NCI-H2081 (cell line): ENCODE results near the gene NFIA.
"Not testable (repeated sequence)": the region's sequence is repeated elsewhere in the genome, so short reads cannot be mapped to it uniquely, and the experiment has no call there.

Experiments
- DNase-seq, 2 experiments: peaks; one replicate each; lab custom pipeline; 2025; lab: John Stamatoyannopoulos, UW

The NFIA gene

DNA sequence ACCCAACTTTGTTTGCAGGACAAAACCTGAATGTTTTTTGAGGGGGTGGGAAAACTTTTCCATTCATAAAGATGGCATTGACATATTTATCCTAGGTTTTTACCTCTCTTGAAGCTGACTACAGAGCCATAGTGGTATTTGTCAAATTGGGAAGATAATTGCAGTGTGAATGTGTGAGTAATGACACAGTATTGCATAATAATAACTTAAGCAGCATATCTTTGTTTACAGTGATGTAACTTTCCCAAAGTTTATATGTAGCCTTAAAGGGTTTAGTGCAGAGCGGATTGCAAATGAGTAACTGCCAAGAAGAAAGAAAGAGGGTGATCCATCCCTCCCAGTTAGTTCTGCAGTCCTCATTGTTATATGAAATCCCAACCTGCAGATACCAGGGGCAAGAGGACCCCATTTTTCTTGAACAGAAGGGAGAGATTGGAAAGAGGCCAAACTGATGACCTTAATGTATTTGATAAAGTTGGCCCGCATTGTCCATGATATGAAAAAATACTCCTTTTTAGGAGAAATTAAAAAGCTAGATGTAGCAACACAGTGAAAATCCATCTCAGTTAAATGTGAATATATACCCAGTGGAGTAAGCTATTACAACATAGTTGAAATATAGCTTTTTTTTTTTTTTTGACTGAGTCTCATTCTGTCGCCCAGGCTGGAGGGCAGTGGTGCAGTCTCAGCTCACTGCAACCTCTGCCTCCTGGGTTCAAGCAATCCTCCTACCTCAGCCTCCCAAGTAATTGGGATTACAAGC, 23.7 kb upstream of the NFIA start:
- DNase-seq, result no peak

DNA sequence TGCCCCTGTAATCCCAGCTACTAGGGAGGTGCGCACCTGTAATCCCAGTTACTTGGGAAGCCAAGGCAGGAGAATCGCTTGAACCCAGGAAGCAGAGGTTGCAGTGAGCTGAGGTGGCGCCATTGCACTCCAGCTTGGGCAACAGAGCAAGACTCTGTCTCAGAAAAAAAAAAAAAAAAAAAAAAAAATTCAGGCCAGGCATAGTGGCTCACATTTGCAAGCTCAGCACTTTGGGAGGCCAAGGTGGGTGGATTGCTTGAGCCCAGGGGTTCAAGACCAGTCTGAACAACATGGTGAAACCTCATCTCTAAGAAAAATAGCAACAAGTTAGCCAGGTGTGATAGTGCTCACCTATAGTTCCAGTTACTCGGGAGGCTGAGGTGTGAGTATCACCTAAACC, 20.8 kb upstream of the NFIA start:
- not testable (repeated sequence) for DNase-seq

DNA sequence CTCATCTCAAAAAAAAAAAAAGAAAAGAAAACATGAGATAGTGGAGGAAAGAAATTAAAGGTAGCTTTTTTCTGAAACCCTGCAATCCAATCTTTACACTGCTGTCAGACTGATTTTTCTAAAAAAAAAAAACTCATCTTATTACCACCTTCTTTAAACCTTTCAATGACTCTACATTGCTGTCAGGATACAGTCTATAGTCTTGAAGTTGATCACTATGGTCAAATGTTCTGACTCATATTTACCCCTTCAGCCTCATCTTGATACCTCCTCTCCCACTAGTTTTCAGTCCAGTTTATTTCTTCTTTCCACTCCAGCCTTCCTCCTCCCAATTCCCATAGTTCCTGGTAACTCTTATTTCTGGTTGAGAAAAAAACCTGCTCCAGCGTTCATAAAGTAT, 17.7 kb upstream of the NFIA start:
- DNase-seq, result no peak

DNA sequence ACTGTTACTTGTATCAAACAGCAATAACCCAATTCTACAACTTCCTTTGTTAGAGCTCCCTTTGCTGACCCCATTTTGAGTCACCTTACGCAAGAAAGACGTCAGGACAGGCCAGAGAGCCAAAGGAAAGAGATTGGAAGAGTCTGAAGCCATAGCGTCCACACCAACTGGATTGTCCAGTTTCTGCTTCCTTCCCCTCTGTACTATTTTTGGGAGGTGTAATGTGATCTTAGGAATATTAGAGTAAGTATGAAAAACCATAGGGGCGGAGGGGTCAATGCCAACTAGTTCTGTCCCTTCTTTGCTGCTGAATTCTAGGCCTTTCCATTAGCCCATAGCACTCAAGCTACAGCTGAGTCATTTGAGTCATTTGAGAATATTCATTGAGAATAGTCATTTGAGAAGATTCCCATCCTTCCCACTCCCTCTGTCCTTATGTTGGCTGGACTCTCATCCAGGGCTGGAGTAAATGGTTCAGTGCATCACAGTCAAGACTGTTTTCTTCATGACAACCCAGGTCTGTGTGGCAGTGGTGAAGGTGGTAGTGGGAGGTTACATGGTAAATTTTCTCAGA, 14.8 kb upstream of the NFIA start:
- no peak for DNase-seq

DNA sequence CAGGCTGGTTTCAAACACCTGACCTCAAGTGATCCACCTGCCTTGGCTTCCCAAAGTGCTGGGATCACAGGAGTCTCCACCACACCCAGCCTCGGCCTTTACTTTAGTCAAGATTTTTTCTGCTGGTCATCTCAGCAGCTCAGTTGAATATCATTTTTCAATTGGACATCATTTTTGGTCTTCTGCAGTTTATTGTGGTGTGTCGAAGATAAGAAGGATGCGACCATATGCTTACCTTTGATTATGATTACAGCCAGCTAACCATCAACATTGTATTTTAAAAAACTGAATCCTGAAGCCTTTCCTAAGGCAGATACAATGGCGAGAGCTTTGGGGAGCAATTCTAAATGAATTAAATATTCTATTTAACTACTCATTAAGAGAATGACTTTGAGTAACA, 12.3 kb upstream of the NFIA start:
- DNase-seq, result no peak

DNA sequence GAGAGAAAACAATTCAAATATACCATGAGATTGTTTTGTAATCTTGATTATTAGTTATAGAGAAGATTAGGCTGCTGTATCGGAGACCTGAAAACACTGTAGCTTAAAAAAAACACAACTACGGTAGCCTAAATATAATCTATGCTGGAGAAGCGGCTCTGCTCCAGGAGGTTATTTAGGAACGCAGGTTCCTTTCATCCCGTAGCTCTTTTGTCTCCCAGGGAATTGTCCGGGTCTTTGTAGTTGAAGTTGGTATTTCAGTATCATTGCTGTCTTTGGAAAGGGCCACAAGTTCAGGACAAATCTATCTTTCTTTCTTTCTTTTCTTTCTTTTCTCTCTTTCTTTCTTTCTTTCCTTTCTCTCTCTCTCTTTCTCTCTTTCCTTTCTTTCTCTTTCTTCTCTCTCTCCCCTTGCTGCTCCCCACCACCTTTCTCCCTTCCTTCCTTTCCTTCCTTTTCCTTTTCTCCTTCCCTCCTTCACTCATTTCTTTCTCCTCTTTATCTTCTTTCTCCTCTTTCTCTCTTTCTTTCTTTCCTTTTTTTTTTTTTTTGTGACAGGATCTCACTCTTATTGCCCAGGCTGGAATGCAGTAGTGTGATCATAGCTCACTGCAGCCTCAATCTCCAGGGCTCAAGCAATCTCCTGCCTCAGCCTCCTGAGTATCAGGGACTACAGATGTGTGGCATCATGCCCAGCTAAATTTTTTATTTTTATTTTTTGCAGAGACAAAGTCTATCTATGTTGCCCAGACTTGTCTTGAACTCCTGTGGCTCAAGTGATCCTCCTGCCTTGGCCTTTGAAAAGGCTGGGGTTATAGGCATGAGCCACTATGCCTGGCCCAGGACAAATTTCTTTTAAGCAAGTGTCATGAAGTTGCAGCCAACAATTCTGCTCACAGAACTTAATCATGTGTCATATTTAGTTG, 10.9 kb upstream of the NFIA start:
- DNase-seq, result no peak

DNA sequence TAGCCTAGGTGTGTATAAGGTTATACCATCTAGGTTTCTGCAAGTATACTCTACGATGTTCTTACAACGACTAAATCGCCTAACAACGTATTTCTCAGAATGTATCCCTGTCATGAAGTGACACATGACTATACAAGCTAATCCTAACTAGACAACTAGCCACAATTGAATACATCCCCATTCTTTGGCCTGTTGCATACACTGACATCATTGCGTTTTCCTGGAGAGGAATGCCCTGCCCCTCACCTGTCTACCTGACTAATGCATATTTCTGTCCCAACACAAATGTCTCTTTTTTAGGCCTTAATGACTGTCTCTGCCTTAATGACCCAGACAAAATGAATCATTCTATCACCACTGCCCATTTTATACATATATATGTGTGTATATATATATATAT, 8.5 kb upstream of the NFIA start:
- no peak for DNase-seq

DNA sequence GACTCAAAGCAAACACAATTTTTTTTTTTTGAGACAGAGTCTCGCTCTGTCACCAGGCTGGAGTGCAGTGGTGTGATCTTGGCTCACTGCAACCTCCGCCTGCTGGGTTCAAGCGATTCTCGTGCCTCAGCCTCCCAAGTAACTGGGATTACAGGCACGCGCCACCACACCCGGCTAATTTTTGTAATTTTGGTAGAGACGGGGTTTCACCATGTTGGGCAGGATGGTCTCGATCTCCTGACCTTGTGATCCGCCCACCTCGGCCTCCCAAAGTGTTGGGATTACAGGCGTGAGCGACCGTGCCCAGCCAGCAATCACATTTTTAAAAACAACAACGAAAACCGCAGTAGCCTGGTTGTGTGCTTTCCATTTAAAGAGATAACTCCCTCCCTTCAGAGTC, 6.5 kb upstream of the NFIA start:
- not testable (repeated sequence) for DNase-seq

DNA sequence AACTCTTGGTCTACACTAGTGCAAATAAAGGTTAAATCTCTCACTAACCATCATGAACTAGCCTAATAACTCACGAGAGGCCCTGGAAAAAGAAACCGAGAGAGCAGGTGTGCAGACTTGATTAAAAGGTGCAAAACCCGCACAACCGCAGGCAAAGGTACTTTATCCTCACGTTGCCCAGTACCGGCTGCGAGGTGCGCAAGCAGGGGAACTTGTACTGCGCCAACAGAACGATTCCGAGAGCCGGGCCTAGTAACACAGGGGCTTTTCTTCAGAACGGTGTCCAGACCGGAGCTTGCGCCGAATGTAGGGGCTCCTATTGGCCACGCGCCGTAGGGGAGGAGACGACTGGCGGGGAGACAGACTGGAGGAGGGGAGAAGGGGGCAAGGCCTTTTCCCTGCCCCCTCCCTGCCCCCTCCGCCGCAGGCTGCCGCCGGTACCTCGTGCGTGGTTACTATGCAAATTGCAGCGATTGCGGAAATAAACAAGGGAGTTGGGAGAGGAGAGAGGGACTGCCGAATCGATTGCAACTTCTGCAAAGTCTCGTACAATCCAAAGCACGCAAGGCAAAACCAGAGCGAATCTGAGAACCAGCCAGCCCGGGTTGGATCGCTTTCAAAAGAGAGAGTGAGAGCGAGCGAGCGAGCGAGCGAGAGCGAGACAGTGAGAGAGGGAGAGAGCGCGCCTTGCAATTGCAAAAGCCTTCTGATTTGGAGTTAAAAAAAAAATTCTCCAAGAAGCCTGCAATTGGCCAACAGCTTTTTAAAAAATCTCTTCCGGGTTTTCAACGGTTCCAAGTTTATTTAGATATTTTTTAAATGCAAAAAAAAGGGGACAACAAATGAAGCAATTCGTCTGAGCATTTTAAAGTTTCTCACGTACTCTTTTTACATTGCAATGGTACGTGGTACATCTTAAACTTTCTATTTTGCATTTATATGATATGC, 5.4 kb upstream of the NFIA start:
- peak; percentile 93 to 96 for DNase-seq

DNA sequence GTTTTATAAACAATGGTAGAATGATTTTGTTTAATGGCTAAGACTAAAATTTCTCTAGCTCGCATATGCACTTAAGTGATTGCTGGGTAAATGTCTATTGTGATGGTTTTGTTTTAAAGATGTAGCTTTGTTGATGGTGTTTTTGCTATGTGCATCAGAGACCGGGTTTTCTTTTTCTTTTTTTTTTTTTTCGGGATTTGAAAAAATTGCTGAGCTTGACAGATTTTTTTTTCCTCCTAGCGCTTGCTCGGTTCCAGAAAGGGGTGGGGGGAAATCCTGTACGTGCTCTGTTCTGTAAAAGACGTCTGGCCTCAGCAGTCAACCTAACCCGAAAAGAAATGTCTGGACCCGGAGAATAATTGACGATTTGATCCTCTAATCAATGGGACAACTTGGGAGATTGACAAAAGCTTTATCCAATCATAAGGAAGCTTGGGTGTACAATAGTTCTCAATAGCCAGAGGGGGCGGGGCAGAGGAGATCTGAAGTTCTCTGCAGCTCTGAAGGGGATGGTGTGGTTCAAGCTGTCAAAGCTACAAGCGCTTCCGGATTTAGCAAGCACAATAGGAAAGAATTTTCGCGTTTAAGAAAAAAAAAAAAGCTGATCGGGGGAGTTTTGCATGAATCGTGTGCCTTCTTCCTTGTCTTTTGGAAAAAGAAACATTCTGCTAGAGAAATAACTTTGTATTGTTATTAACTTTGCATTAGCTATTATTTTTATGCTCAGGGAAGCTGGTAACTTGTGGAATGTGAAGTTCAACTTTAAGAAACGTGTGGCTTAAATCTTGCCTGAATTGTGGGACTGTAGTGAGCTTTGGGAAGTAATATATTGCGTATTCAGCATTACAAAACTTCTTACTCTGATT, 4.5 kb upstream of the NFIA start:
- DNase-seq, result peak; percentile 96 to 99

DNA sequence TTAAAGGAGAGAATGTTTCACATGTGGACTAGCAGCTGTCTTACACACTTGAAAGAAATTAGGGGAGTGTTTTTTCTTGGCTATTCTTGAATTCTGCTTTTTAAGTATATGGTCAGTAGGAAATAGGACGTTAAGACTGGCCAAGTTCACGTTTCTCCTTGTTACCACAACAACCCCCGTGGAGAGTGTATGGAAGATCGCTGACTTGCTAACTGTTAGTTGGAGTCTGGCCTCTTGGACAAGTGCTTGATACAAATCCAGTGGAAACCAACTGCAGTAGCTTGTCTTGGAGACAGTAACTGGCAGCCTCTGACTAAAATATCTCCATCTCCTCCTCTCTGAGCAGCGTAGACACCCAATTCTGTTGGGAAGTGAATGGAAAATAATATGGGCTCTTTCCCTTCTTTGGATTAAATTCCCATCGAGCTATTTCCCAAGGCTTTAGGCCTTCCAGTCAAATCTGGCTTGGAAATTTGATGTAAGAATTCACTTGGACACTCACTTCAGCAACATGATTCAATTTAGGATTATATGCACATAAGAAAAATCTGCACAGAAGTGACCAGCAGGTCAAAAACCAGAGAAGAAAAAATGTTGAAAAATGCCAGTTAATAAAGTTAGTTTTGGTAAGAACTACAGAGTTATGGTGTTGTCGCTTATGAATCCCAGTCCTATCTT, 3.6 kb upstream of the NFIA start:
- no peak for DNase-seq

DNA sequence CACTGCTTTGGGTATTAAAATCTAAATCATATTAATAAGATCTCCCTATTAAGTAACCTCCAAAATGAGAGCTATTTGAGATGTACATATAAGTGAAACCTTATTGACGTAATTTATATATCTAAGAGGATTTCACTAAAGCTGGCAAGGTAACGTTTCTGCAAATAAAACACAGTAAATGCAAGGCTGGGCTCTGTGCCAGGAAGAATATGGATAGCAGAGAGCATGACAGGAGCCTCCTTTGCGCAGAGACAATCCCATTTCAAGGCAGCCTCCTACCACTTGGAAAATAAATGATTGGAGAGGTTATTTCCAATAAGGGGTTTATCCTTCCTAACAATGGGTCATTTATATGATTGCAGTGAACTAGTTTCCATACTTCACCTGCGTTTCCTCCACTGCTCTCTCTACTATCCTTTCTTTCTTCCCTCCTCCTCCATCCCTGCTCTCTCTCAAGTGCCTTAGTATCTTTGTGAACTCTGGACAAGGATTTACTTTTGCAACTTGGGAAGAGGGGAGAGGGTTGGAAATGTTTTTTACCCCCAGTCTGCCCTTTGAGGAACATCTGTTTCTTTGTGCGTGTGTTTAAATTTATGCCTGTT, 3.0 kb upstream of the NFIA start:
- DNase-seq, result peak; percentile 47 to 78

DNA sequence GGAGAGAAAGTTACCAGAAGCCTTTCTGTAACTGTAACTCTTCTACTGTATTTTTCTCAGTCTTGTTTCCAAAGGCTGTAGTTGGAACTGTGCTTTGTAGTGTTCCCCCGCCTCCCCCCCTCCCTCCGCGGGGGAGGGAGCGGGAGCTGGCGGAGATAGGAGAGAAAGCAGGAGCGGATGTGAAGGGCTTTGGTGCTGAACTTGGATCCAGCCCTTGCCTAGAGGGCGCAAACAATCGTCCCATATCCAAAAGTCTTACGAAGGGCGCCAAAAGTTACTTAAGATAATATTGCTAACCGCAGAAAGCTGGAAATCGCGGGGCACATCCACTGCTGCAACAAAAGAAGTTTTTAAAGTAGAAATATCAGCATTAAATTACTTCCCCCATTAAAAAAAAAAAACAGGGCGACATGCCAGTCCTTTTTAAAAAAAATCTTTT, 2.4 kb upstream of the NFIA start:
- DNase-seq, result peak in 1 of 2 experiments; percentile 77

DNA sequence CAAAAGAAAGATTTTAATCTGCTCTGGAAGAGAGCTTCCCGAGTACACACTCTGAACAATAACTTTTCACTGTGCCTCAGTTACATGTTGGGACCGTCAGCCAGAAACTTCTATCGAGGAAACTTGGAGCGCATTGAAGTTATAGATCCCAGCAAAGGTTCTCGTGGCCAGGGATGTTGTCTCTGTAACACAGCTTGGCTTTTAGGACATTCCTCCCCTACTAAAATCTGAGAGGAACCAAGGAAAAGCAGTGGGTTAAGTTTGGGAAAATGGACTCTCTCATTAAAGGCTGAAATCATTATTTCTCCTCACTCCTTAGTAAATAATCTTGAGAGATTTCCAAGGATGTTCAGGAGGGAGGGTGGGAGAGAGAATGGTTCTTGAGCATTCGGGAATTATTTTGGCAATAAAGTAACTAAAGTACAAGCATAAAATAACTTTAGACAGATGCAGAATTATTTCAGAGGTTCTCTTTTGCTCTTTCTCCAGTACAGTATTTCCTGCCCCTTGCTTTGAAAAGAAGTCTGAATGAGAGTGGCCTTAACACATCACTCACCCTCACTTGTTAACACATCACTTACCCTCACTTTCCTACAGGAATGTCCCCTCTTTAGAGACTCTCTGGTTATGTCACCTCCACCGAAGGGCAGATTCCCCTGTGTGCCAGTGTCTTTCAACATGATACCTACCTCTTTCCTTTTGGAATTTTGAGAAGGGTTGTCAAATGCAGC, 1.8 kb upstream of the NFIA start:
- DNase-seq, result no peak

DNA sequence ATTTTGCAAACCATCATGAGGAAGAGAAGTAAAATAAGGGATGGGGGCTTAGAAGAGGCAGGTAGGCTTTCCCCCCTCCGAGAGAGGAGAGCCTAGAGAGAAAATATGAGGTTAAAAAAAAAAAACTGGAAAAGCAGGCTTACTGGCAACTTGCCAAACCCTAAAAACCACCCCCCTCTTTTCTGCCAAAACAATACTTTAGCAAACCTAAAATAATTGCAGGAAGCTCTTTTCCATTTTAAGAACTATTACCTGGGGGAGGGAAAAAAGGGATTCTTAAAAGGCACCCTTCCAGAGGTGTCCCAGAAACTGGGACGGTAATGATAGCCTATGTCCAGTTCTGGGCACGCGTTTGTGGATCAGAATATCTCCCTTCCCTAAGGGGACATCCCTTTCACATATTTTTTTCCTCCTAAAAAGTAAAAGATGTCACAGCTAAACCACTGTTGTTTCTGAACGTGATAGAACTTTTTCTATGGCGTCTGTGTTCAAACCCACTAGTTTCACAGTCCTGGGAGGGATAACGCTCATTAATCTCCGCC, 1.1 kb upstream of the NFIA start:
- peak in 1 of 2 experiments; percentile 35 for DNase-seq

DNA sequence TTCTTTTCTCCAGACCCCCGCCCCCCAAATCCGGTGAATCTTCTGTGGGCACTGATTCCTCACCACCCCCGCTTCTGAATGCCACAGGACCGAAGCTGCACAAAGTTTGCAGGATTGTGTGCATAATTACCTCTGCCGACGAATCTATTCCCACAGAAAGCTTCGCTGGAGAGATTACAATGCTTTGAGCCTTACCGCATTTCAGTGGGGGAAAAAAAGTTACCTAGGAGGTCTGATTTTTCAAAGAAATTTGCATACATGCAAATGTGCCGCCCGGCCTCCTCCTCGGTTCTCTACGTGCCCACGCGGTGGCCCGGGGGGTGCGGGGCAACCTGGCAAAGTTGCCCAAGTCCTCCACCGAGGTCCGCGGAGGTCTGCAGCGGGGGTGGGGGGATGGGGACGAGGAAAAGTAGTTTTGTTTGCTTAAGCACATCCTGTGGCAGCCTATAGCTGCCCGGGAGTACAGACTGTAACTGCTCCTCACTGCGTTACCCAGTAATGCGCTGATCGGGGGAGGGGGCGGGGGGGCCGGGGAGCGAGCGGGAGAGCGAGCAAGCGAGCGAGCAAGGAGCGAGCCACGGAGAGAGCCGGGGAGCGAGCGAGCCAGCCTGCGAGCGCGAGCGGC, 563 bp upstream of the NFIA start:
- peak in 1 of 2 experiments; percentile 30 for DNase-seq

DNA sequence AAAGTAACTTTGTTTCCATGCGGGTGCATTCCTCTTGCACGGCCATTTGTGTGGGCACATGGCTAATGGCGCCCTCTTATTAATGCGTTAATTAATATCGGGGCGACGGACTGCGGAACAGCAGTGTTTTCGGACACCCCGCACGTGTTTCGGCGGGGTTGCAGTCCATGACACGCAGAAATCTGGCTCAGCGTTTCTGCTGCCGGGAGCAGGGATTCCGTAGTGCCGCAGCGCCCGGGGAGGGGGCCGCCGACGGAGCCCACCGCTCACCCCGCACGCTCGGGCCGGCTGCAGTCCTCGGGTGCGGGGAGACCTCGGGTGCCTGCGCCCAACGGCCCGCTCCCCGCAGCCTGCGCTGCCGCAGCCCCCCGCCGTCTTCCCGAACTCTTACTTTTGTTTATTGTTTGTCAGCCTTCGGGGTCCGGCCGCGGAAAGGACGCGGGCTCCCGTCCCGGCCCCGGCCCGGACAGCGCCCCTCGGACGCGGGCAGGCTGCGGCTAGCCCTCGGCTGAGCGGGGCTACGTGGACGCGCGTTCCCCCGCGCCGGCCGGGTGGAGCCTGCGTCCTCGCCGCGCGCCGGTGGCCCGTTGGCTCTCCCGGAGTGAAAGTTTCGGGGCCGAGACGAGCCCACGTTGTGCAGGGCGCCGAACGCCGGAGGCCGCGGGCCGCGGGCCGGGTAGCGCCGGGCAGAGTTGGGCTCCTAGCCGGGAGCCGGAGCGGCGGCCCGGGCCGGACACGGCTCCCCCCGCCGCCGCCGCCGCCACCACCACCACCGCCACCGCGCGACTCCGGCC, 849 bp downstream of the NFIA start:
- DNase-seq, result peak in 1 of 2 experiments; percentile 30
